Trophoblast cell (in vitro differentiated cells and primary cell): ENCODE results near the gene DMBX1.

ENCODE experiments used
- DNase-seq, 2 donors: peaks; one replicate each; pipeline ENCODE4 v3.0.0-alpha.2; 2016
- H2AFZ ChIP-seq: 2 replicates; pipeline ENCODE4 v1.6.1; 2013; ENCODE audit warnings: low read length, moderate library complexity, mild to moderate bottlenecking; ENCODE audit not compliant: insufficient read depth, poor library complexity
- H2AK5ac ChIP-seq: 2 replicates; pipeline ENCODE4 v1.6.1; 2013; ENCODE audit warnings: mild to moderate bottlenecking, low read length
- H2BK120ac ChIP-seq: 2 replicates; pipeline ENCODE4 v1.6.1; 2013; ENCODE audit warnings: low read length, mild to moderate bottlenecking, moderate library complexity; ENCODE audit not compliant: insufficient read depth, poor library complexity
- H2BK12ac ChIP-seq: 2 replicates; pipeline ENCODE4 v1.6.1; 2013; ENCODE audit warnings: mild to moderate bottlenecking, low read length, moderate library complexity
- H2BK5ac ChIP-seq: 2 replicates; pipeline ENCODE4 v1.6.1; 2013; ENCODE audit warnings: low read length, low read depth, moderate library complexity, mild to moderate bottlenecking; ENCODE audit not compliant: poor library complexity
- H3K14ac ChIP-seq: 2 replicates; pipeline ENCODE4 v1.6.1; 2013; ENCODE audit warnings: mild to moderate bottlenecking, low read length
- H3K18ac ChIP-seq: 2 replicates; pipeline ENCODE4 v1.6.1; 2013; ENCODE audit warnings: mild to moderate bottlenecking, low read length
- H3K23ac ChIP-seq: 2 replicates; pipeline ENCODE4 v1.6.1; 2013; ENCODE audit warnings: low read length
- H3K27ac ChIP-seq: 2 replicates; pipeline ENCODE4 v1.5.1; 2013; ENCODE audit warnings: low read depth, mild to moderate bottlenecking, inconsistent platforms, low read length, moderate library complexity
- H3K27me3 ChIP-seq: 2 replicates; pipeline ENCODE4 v1.6.1; 2013; ENCODE audit warnings: inconsistent platforms, mild to moderate bottlenecking, low read length, moderate library complexity; ENCODE audit not compliant: insufficient read depth
- H3K36me3 ChIP-seq, 2 experiments: 1 replicate in 1 of 2; 2 replicates in 1 of 2; pipeline ENCODE4 v1.6.1; 2013; ENCODE audit warnings: low read length in 2 of 2, mild to moderate bottlenecking in 2 of 2, moderate library complexity in 1 of 2; ENCODE audit not compliant: insufficient read depth in 2 of 2, control insufficient read depth in 1 of 2
- H3K4ac ChIP-seq: 2 replicates; pipeline ENCODE4 v1.6.1; 2013; ENCODE audit warnings: low read depth, mild to moderate bottlenecking, low read length, moderate library complexity
- H3K4me1 ChIP-seq, 2 experiments: 1 replicate in 1 of 2; 2 replicates in 1 of 2; pipeline ENCODE4 v1.6.1; 2013; ENCODE audit warnings: low read length in 2 of 2, mild to moderate bottlenecking in 2 of 2, moderate library complexity in 1 of 2; ENCODE audit not compliant: insufficient read depth in 2 of 2, control insufficient read depth in 1 of 2
- H3K4me2 ChIP-seq: 2 replicates; pipeline ENCODE4 v1.6.1; 2013; ENCODE audit warnings: inconsistent platforms, mild to moderate bottlenecking, low read length, moderate library complexity
- H3K4me3 ChIP-seq: 2 replicates; pipeline ENCODE4 v1.5.1; 2013; ENCODE audit warnings: mild to moderate bottlenecking, low read depth, low read length, inconsistent platforms
- H3K79me1 ChIP-seq: one replicate; pipeline ENCODE4 v1.6.1; 2013; ENCODE audit warnings: low read length
- H3K79me2 ChIP-seq: 2 replicates; pipeline ENCODE4 v1.6.1; 2013; ENCODE audit warnings: low read length, mild to moderate bottlenecking; ENCODE audit not compliant: control insufficient read depth, insufficient read depth, poor library complexity
- H3K9ac ChIP-seq: 2 replicates; pipeline ENCODE4 v1.6.1; 2013; ENCODE audit warnings: mild to moderate bottlenecking, low read length
- H3K9me3 ChIP-seq: 2 replicates; pipeline ENCODE4 v1.6.1; 2013; ENCODE audit warnings: low read depth, mild to moderate bottlenecking, control low read depth, inconsistent platforms, low read length; ENCODE audit not compliant: insufficient read depth
- H4K12ac ChIP-seq: 2 replicates; pipeline ENCODE4 v1.6.1; 2013; ENCODE audit warnings: low read depth, mild to moderate bottlenecking, low read length, moderate library complexity
- H4K8ac ChIP-seq: 2 replicates; pipeline ENCODE4 v1.6.1; 2013; ENCODE audit warnings: low read depth, mild to moderate bottlenecking, low read length, moderate library complexity
- H4K91ac ChIP-seq: one replicate; pipeline ENCODE4 v1.6.1; 2013; ENCODE audit warnings: low read depth, mild to moderate bottlenecking, low read length, moderate library complexity
- WGBS: extraction: QIAGEN DNeasy Blood & Tissue Kit; methylation state at CpG from one replicate; pipeline ENCODE4 v1.1.7; 2013; ENCODE audit warnings: missing lambda C conversion rate; ENCODE audit not compliant: insufficient read length, insufficient coverage; ENCODE audit errors: extremely low coverage; 5-methylcytosine and 5-hydroxymethylcytosine counted together

Gene DMBX1

GRCh38 chr1:46453449-46453848, 36.2 kb upstream of the DMBX1 start:
- H3K14ac ChIP-seq = no peak overlapping the region
- H3K79me2 ChIP-seq = no peaks in the 10 kb centered on the region
- no peak overlapping the region for H2BK5ac ChIP-seq
- no CpG with 5 or more reads among the region's 4 CpGs for WGBS
- H4K8ac ChIP-seq = no peak overlapping the region
- DNase-seq = no peak
- H3K36me3 ChIP-seq = no peaks in the 10 kb centered on the region
- no peak overlapping the region for H4K91ac ChIP-seq
- no peak overlapping the region for H3K4ac ChIP-seq
- H3K27ac ChIP-seq = no peak overlapping the region
- H3K9ac ChIP-seq = no peak overlapping the region
- H3K4me1 ChIP-seq = no peaks in the 10 kb centered on the region
- H3K18ac ChIP-seq = no peak overlapping the region
- no peak overlapping the region for H2AK5ac ChIP-seq
- no peak overlapping the region for H3K4me2 ChIP-seq
- H3K23ac ChIP-seq = no peak overlapping the region
- no peak overlapping the region for H2AFZ ChIP-seq
- H3K79me1 ChIP-seq = no peaks in the 10 kb centered on the region
- H2BK12ac ChIP-seq = no peak overlapping the region
- peaks cover 4% of the 10 kb centered on the region for H3K9me3 ChIP-seq
- no peak overlapping the region for H4K12ac ChIP-seq
- H3K27me3 ChIP-seq = peaks cover 45% of the 10 kb centered on the region
- no peak overlapping the region for H2BK120ac ChIP-seq
- no peak overlapping the region for H3K4me3 ChIP-seq

DNA sequence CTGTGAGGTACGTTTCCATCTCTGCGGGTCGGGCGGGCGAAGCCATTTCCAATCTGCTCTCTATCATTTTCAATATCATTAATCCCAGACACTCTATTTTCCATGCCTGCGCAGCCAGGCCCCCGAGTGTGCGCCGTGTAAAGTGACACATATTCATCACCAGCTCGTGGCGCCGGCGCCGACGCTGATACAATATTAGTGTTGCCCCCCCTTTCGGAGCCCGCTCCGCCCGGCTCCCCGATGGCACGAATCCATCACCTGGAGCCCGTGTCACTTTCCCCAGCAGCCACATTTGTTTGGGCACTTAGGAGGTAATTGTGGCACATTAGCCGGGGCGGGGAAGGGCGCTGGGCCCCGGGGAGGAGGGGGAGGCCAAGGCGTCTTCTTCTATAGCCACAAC, 33.7 kb upstream of the DMBX1 start:
- Histone ChIP-seq H3K18ac (no peak overlapping the region), H3K27me3 (peaks cover 32% of the 10 kb centered on the region), H4K12ac (no peak overlapping the region), H3K4me1 (no peaks in the 10 kb centered on the region), H3K79me1 (no peaks in the 10 kb centered on the region), H2AFZ (no peak overlapping the region), H3K14ac (no peak overlapping the region), H3K79me2 (no peaks in the 10 kb centered on the region), H4K91ac (no peak overlapping the region), H3K36me3 (no peaks in the 10 kb centered on the region), H3K4me3 (no peak overlapping the region), H3K4me2 (no peak overlapping the region), H3K9ac (no peak overlapping the region), H2BK5ac (no peak overlapping the region), H3K4ac (no peak overlapping the region), H2BK12ac (no peak overlapping the region), H4K8ac (no peak overlapping the region), H2AK5ac (no peak overlapping the region), H2BK120ac (no peak overlapping the region), H3K23ac (no peak overlapping the region), H3K27ac (no peak overlapping the region), H3K9me3 (peaks cover 2% of the 10 kb centered on the region)
- no CpG with 5 or more reads among the region's 27 CpGs for WGBS
- no peak for DNase-seq

DNA sequence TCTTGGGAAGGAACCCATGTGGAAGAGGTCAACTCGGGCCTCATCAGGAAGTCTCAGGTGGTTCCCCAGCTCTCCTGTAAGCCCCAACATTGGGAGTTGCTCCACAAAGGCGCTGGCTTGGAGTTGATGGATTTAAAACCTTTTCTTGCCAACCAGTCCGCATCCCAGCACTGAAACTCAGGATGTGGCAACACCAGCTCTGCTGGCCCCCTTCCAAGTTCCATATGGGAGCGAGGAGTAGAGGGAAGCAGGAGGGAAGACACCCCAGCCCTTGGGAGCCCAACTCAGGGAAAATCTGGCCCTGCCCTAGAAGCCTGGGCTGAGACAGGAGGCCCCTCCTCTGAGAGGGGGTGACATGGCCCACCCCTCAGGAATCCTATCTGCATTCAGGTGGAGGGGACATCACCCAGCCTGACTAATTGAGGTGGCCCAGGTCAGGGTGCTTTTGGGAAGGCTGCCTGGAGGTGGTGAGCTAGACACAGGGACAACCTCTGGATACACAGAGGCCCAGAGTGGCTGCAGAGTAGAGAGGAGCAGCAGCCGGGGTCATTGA, 33.1 kb upstream of the DMBX1 start:
- Histone ChIP-seq H3K36me3 (no peaks in the 10 kb centered on the region), H2AK5ac (no peak overlapping the region), H4K8ac (no peak overlapping the region), H3K4ac (no peak overlapping the region), H3K27me3 (peaks cover 31% of the 10 kb centered on the region), H3K4me2 (no peak overlapping the region), H3K79me2 (no peaks in the 10 kb centered on the region), H3K9me3 (peaks cover 2% of the 10 kb centered on the region), H3K14ac (no peak overlapping the region), H2BK5ac (no peak overlapping the region), H3K18ac (no peak overlapping the region), H2BK120ac (no peak overlapping the region), H3K4me1 (no peaks in the 10 kb centered on the region), H2BK12ac (no peak overlapping the region), H3K9ac (no peak overlapping the region), H3K79me1 (no peaks in the 10 kb centered on the region), H3K27ac (no peak overlapping the region), H3K23ac (no peak overlapping the region), H4K91ac (no peak overlapping the region), H4K12ac (no peak overlapping the region), H3K4me3 (no peak overlapping the region), H2AFZ (no peak overlapping the region)
- WGBS = no CpG with 5 or more reads among the region's 5 CpGs
- DNase-seq = no peak

DNA sequence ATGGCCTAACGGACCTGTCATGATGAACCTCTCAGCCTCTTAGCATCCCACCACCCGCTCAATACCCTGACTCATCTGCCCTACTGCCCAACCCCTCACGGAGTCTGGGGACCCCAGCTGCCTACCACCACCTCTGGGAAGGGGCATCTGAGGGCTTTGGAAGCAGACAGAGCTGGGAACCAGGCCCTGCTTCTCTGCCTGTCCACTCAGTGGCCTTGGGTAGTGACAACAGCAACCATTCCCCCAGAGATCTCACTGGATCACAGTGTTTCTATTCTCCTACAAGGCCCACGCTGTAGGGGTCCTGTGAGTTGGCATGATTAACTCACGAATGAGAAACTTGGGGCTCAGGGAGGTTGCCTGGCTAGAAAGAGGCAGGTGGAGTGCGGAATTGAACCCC, 32.5 kb upstream of the DMBX1 start:
- no CpG with 5 or more reads among the region's 6 CpGs for WGBS
- Histone ChIP-seq H2BK12ac (no peak overlapping the region), H3K4ac (no peak overlapping the region), H3K9ac (no peak overlapping the region), H3K18ac (no peak overlapping the region), H2AK5ac (no peak overlapping the region), H3K4me2 (no peak overlapping the region), H4K91ac (no peak overlapping the region), H4K12ac (no peak overlapping the region), H3K9me3 (peaks cover 2% of the 10 kb centered on the region), H3K79me1 (no peaks in the 10 kb centered on the region), H3K27ac (no peak overlapping the region), H3K27me3 (peaks cover 33% of the 10 kb centered on the region), H2BK120ac (no peak overlapping the region), H3K79me2 (no peaks in the 10 kb centered on the region), H3K14ac (no peak overlapping the region), H3K4me1 (no peaks in the 10 kb centered on the region), H4K8ac (no peak overlapping the region), H2BK5ac (no peak overlapping the region), H2AFZ (no peak overlapping the region), H3K23ac (no peak overlapping the region), H3K4me3 (no peak overlapping the region), H3K36me3 (no peaks in the 10 kb centered on the region)
- DNase-seq = no peak
